ENCODE measurements around the gene ZMYND19. TPM values are rescaled to one million over a fixed set of nuclear protein-coding genes. Genes with fewer than 3 reads are reported as not detected.

Gene ZMYND19
- total and polyA plus RNA-seq, 11 donors = 6.8 to 20.5 (median 10.2) TPM

GRCh38 chr9:137634016-137634415 is 43.7 kb upstream of the ZMYND19 start:
- Histone ChIP-seq H3K4me3 (no peak overlapping the region), H3K4me1 (peaks cover 0 to 49% (median 30%) of the 10 kb centered on the region in 12 donors), H3K27me3 (no peaks in the 10 kb centered on the region), H3K9me3 (no peaks in the 10 kb centered on the region), H3K36me3 (no peaks in the 10 kb centered on the region), H3K27ac (no peak overlapping the region)
- WGBS, 4 donors = 83 to 96% (median 91%) methylated on average over 5 of the region's 5 CpGs
- ATAC-seq (no peak), DNase-seq (no peak)
- intact Hi-C loops (cut with DNase I) = no loop called here
- TF ChIP-seq, protein P1, sequence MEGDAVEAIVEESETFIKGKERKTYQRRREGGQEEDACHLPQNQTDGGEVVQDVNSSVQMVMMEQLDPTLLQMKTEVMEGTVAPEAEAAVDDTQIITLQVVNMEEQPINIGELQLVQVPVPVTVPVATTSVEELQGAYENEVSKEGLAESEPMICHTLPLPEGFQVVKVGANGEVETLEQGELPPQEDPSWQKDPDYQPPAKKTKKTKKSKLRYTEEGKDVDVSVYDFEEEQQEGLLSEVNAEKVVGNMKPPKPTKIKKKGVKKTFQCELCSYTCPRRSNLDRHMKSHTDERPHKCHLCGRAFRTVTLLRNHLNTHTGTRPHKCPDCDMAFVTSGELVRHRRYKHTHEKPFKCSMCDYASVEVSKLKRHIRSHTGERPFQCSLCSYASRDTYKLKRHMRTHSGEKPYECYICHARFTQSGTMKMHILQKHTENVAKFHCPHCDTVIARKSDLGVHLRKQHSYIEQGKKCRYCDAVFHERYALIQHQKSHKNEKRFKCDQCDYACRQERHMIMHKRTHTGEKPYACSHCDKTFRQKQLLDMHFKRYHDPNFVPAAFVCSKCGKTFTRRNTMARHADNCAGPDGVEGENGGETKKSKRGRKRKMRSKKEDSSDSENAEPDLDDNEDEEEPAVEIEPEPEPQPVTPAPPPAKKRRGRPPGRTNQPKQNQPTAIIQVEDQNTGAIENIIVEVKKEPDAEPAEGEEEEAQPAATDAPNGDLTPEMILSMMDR (IDR thresholded peaks at IDR 0.05) = no peak
- no peak for TF ChIP-seq POLR2A (IDR thresholded peaks at IDR 0.05)

DNA sequence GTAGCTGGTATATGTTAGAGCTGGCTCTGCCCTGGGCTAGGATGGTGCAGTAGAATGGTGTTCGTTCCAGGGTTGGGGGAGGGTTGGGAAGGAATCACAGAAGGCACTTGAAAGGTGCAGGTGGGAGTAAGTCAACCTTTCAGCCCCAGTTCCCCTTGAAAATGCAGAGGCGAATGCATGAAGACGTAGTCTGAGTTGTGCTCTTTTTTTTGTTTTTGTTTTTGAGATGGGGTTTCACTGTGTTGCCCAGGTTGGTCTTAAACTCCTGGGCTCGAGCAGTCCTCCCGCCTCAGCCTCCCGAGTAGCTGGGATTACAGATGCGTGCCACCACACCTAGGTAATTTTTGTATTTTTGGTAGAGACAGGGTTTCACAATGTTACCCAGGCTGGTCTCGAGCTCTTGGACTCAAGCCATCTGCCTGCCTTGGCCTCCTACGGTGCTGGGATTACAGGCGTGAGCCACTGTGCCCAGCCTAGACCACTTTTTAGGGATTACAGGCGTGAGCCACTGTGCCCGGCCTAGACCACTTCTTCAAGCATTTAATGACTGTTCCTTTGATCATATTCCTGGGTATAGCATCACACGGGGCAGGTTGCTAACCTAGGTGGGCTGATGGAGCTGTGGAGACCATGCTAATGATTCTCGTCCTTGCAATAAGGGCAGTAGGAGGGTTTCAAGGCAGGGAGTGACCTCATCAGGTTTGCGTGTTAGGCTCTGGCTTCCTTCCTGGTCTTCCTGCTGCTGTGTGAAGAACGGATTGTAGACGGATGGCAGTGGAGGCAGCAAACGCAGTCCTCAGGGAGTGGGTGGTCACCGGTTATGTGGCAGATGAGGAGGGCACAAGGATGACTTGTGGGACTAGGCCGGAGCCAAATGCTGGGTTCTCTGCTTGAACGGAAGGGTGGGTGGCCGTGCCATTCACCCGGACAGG is 42.2 kb upstream of the ZMYND19 start:
- H3K9me3 ChIP-seq = no peaks in the 10 kb centered on the region
- ATAC-seq (peak; percentile 10 to 78 (median 76)), DNase-seq (no peak)
- WGBS, 4 donors = 58 to 70% (median 65%) methylated on average over 21 to 23 of the region's 23 CpGs
- H3K36me3 ChIP-seq = no peaks in the 10 kb centered on the region
- peaks cover 0 to 56% (median 35%) of the 10 kb centered on the region in 12 donors for H3K4me1 ChIP-seq
- no peak for TF ChIP-seq POLR2A (IDR thresholded peaks at IDR 0.05)
- TF ChIP-seq, protein P1 (IDR thresholded peaks at IDR 0.05) = no peak
- H3K27ac ChIP-seq = peak overlapping the region in 5 of 12 donors; percentile 5 to 48 (median 34)
- intact Hi-C loops (cut with DNase I) = no loop called here
- H3K27me3 ChIP-seq = no peaks in the 10 kb centered on the region
- no peak overlapping the region for H3K4me3 ChIP-seq

DNA sequence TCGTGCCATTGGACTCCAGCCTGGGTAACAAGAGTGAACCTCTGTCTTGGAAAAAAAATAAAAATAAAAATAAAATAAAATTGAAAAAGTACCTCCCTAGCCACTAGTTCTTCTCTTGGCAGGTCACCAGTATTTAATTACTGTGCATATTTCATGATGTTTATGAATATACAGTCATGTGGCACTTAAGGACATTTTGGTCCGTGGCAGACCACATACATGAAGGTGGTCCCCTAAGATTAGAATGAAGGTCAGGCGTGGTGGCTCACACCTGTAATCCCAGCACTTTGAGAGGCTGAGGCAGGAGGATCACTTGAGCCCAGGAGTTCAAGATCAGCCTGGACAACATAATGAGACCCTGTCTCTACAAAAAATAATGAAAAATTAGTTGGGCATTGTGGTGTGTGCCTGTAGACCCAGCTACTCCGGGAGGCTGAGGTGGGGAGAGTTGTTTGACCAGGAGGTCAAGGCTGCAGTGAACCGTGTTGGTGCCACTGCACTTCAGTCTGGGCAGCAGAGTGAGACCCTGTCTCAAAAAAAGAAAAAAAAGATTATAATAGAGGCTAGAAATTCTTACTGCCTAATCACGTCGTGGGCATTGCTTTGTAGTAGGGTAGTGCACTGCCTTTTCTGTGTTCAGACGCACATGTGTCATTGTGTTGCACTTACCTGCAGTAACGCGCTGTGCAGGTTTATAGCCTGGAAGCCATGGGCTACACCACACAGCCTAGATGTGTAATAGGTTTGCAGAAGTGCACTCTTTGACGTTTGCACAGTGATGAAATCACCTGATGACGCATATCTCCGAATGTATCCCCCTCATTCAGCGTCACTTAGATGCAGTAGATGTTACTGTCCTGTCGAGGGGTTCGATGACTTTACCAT is 41.3 kb upstream of the ZMYND19 start:
- 89 to 93% (median 92%) methylated on average over 16 of the region's 16 CpGs for WGBS, 4 donors
- H3K4me1 ChIP-seq = peaks cover 0 to 59% (median 35%) of the 10 kb centered on the region in 12 donors
- ATAC-seq = no peak

More for the DNA sequence above, 41.3 kb upstream of the ZMYND19 start:
- DNase-seq = no peak
- Histone ChIP-seq H3K27me3 (no peaks in the 10 kb centered on the region), H3K27ac (no peak overlapping the region), H3K9me3 (no peaks in the 10 kb centered on the region), H3K4me3 (no peak overlapping the region), H3K36me3 (no peaks in the 10 kb centered on the region)
- TF ChIP-seq POLR2A (IDR thresholded peaks at IDR 0.05) = no peak
- TF ChIP-seq, protein P1 (IDR thresholded peaks at IDR 0.05) = no peak
- intact Hi-C loops (cut with DNase I) = no loop called here

All from heart left ventricle (tissue), 16 donors.